ENCODE measurements around the gene LYRM4.

LYRM4 gene

GRCh38 chr6:5203546-5203945 is 57.2 kb downstream of the LYRM4 start:
- no peak for DNase-seq

DNA sequence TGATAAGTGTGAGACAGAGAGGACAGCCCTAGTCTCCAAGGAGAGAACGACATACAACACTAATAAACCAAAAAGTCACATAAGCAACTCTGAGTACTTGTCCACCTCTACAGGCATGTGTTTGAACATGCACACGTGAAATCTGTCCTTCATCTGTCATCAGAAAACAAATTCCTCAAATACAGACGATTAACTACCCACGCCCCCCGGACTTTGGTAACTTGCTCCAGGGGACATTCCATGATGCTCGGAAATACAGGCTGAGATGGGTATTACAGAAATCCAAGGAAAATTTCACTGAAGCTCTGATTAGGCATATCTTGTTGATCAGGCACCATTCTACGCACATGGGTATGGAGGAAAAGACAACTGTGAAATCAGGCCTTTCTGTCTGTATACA is 57.8 kb downstream of the LYRM4 start:
- no peak for DNase-seq

DNA sequence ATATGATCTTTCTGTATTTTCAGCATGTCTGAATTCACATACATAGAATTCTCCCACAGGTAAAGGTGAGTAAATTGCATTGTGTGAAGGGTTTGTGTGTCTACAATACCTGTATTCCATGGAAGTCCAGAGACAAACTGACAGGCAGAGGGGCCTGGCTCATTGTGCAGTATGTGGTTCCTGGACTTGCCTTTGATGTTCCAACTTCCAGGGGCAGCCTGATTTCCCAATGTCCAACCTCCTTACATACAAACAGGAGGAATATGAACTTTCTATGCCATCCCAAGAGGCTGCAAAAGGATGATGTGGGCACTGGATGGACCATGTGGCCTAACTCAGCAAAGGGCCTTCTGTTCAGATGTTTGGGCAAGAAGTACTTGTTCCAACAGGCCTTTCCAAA is 58.5 kb downstream of the LYRM4 start:
- DNase-seq: no peak

GRCh38 chr6:5201271-5201670 is 59.5 kb downstream of the LYRM4 start:
- no peak for DNase-seq

GRCh38 chr6:5199702-5200101 is 61.0 kb downstream of the LYRM4 start:
- no peak for DNase-seq

DNA sequence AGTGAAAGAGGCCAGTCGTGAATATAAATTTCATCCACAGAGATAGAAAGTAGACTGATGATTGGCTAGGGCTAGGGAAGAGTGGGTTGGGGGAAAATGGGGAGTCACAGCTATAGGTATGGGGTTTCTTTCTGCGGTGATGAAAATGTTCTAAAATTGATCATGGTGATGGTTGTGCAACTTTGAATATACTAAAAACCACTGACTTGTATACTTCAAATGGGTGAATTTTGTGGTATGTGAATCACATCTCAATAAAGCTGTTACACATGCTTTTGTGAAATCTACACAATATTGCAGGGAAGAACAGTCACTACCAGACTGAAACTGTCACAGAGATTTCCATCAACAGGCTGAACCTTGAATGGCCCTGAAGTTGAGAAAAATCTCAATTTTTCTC is 61.5 kb downstream of the LYRM4 start:
- DNase-seq: no peak

GRCh38 chr6:5197084-5197483 is 63.7 kb downstream of the LYRM4 start:
- DNase-seq: no peak

- no peak for DNase-seq
Measured at GRCh38 chr6:5192135-5192794, 68.5 kb downstream of the LYRM4 start.

GRCh38 chr6:5191722-5192121 is 69.0 kb downstream of the LYRM4 start:
- DNase-seq: no peak

- no peak for DNase-seq
Measured at GRCh38 chr6:5191222-5191621, 69.5 kb downstream of the LYRM4 start.

- no peak for DNase-seq
Measured at GRCh38 chr6:5190507-5190906, 70.2 kb downstream of the LYRM4 start.

DNA sequence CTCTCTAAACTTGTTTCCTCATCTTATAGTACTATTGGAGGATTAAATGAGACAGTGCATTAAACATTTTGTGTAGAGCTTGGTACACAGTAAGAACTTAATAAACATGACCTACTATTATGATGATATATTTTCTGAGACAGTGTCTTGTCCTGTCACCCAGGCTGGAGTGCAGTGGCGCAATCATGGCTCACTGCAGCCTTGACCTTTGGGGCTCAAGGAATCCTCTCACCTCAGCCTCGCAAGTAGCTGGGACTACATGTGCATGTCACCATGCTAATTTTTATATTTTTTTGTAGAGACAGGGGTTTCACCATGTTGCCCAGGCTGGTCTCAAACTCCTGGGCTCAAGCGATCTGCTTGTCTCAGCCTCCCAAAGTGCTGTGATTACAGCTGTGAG is 72.1 kb downstream of the LYRM4 start:
- DNase-seq: no peak

DNA sequence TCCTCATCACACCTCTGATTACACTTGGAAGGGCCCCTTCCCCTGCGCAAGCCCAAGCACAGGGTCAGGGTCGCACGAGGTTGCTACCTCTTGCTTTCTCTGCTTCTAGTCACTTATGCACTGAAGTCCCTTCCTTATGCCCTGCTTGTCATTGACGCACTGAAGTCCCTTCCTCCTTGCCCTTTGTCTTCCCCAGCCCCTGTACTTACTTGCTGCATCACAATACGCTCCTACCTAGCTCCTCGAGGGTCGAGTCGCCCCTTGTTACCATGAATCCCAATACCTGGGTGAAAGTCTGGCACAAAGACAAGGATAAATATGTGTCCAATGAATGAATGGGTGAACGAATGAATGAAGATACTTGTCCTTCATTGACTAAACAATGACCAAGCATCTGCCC is 75.9 kb downstream of the LYRM4 start:
- DNase-seq: no peak

- no peak for DNase-seq
Measured at GRCh38 chr6:5184218-5184617, 76.5 kb downstream of the LYRM4 start.

DNA sequence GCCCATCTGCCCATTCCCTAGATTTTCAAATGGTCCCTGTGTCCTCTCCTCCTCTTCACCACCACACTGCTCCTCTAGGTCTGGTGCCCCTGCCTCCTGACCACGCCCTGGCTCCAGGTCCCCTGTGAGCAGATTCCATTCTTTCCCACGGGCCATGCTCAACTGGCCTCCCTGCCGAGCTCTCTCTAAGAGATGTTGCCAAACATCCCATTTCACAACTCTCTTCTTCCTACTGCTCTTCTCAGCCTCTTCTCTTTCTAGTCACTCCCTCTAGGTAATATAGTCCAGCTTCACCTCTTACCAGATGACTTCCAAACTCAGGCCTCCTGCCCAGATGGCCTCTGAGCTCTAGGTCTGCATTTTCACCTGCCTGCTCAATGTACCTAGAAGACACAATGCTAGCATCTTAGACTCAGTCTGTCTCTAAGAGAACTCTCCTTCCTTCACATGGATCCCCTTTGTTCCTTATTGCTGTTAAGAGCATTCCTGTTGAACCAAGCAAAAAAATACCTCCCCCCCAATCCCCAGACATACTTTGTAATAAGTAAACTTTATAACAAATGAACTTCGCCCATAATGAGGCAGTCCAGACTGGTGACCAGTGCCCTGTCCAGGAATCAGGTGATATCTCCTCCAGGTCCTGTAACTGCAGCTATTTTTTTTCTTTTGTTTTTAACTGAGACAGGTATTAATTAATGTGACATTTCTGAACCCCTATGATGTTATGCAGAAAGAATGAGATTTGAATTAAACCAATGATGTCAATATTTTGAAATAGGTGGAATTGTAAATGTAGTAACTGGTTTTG is 79.0 kb downstream of the LYRM4 start:
- no peak for DNase-seq

DNA sequence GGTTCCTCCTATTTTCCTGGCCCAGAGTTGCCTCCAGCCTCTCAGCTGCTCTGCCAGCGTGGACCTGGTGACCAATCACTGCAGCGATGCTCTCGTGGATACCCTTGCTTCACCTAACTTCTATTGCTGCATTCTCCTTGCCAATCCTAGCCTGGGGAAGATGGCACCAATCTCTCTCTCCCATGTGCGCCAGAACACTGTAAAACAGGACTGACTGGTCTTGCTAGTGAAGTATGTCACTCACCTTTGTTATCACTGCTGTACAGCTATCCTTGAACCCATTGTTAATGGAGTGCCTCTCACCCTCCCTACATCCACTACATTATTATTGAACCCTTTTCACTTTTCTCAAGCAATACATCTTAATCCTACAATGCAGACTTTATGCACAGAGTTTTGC is 80.1 kb downstream of the LYRM4 start:
- peak; percentile 94 for DNase-seq

DNA sequence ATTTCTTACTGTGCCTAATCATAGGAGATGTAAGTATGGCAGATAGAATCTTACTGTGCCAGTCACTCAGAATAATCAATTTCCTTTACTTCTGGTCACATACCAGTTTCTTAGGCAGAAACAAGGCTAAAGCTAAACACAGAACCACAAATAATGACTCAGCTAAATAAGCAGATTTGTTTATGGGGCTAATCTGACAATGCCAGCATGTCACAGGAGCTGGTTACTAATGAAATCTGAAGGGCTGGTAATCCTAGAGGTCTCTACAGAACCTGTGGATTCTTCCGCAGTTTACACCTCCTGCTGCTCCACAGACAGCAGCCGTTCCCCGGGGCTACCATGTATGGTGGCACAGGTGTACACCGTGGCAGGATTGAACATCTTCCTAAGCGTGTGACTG is 80.8 kb downstream of the LYRM4 start:
- no peak for DNase-seq

DNA sequence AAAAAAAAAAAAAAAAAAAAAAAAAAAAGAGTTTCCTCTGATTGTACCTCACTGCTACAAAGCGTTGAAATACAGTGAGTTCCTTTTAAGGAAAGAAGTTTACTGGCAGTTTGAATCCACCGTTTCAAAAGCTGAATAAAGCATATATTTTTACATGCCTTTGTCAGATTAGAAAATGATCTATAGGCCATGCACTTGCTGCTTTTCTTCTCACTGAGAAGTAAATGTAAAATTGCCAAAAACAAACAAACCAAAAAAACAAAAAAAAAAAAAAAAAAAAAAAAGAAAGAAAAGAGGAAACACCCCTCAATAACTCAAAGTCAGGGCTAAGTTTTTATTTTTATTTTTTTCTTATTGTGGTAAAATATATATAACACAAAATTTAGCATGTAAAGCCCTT is 81.9 kb downstream of the LYRM4 start:
- no peak for DNase-seq

- no peak for DNase-seq
Measured at GRCh38 chr6:5175635-5176034, 85.1 kb downstream of the LYRM4 start.

GRCh38 chr6:5174756-5175549 is 85.8 kb downstream of the LYRM4 start:
- no peak for DNase-seq

DNA sequence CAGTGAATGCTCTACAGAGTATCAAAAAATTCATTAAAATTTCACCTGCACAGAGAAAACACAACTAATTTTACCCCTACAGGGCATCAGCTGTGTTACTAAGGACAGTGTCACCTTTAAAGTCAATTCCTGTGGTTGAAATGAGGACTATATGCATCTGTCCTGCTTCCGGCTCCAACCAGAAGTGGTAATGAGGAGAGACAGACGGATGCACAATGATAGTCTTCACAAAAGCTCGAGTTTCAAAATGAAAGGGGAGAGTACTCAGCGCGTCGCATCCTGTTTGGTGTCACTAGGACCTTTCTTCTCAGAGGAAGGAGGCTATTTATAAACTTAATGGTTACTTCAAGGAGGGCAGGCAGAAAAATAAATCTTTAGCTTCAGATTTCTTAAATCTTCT is 86.5 kb downstream of the LYRM4 start:
- peak; percentile 96 for DNase-seq

- DNase-seq: no peak
Measured at GRCh38 chr6:5173810-5174209, 86.9 kb downstream of the LYRM4 start.

DNA sequence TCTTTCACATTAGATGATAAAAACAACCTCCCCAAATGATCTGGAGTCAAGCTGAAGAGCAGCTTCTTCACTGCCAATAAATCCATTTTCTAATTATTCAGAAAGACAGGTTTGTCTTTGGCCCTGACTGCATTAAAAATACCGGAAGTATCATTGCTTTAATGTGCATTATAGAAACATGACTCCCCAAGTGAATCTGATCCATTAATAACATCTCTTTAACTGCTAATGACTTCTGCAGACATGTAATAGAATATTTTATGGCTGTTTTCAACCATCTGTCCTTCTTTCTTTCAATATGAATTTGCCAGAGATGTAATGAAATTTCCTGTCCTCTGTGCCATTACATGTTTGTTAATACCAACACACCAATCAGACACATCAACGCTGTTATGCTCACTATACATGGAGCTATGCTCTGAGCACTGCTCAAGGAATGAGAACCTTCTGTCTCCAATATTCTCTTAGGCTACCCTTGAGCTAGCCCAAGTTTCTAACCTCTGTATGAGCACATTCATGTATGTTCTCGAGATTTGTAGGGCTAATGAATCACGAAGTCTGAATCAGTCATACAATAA is 87.8 kb downstream of the LYRM4 start:
- DNase-seq: no peak
